Colonic mucosa (tissue), 4 donors: ENCODE measurements around the gene DNAJA4. TPM values are rescaled to one million over a fixed set of nuclear protein-coding genes. Genes with fewer than 3 reads are reported as not detected.

Experiments used
- DNase-seq: peaks from one replicate; pipeline ENCODE4 v3.0.0-alpha.2; 2020
- H3K27ac ChIP-seq: fragments of 200-600 bp; one replicate; pipeline ENCODE4 v1.8.0; 2021
- H3K27me3 ChIP-seq: fragments of 200-600 bp; one replicate; pipeline ENCODE4 v1.8.0; 2021
- H3K36me3 ChIP-seq: fragments of 200-600 bp; one replicate; pipeline ENCODE4 v1.8.0; 2021
- H3K4me1 ChIP-seq: fragments of 200-600 bp; one replicate; pipeline ENCODE4 v1.8.0; 2021; ENCODE audit warnings: mild to moderate bottlenecking
- H3K4me3 ChIP-seq: fragments of 200-600 bp; one replicate; pipeline ENCODE4 v1.8.0; 2021
- H3K9ac ChIP-seq, 2 donors: one replicate each; pipeline ENCODE4 v1.7.0; 2013; ENCODE audit warnings: control low read depth in 2 of 2, low read depth in 2 of 2, low read length in 2 of 2
- H3K9me3 ChIP-seq: fragments of 200-600 bp; one replicate; pipeline ENCODE4 v1.8.0; 2021
- CTCF ChIP-seq: fragments of 200-600 bp; IDR thresholded peaks from one replicate; pipeline ENCODE4 v1.8.0; 2022; ENCODE audit warnings: antibody characterized with exemption, mild to moderate bottlenecking
- intact Hi-C: fragments of 100-400 bp; cut with DNase I; formaldehyde crosslinking; loops from one replicate; pipeline ENCODE4 v1.14.1; 2022
- total RNA-seq, 2 donors: library from RNA; stranded (reverse); fragmentation: NEBNext Ultra II Directional in 1 of 2; extraction: Animal tissue kit (Norgen Biotek cat#: 25700) in 1 of 2; gene quantifications; one replicate each; pipeline ENCODE4 v1.2.1, GENCODE V29; 2021
- donor health status: healthy.
- donor health status: DM: no; HTN: no; CAD: no.
- donor health status: DM: no; HTN: no; CAD: no.

The DNAJA4 gene
- total RNA-seq, 2 donors from 2014 or later, result 42.6 to 54.5 TPM

GRCh38 chr15:78320183-78320582 is 55.8 kb downstream of the DNAJA4 start:
- DNase-seq, result no peak
- Histone ChIP-seq H3K36me3 (no peaks in the 10 kb centered on the region), H3K9me3 (no peaks in the 10 kb centered on the region), H3K4me1 (no peaks in the 10 kb centered on the region), H3K27me3 (no peaks in the 10 kb centered on the region), H3K27ac (no peak overlapping the region), H3K9ac (no peak overlapping the region), H3K4me3 (no peak overlapping the region)
- intact Hi-C loops, result no loop called here
- no peak for TF ChIP-seq CTCF

- H3K27ac ChIP-seq, result no peak overlapping the region
- DNase-seq, result no peak
- H3K9me3 ChIP-seq, result no peaks in the 10 kb centered on the region
- no peak overlapping the region for H3K9ac ChIP-seq
- intact Hi-C loops, result no loop called here
- no peak overlapping the region for H3K4me3 ChIP-seq
- no peaks in the 10 kb centered on the region for H3K36me3 ChIP-seq
- no peak for TF ChIP-seq CTCF
- no peaks in the 10 kb centered on the region for H3K27me3 ChIP-seq
- H3K4me1 ChIP-seq, result no peaks in the 10 kb centered on the region
Observed at GRCh38 chr15:78321041-78321570, 56.7 kb downstream of the DNAJA4 start.

GRCh38 chr15:78321786-78322185 is 57.4 kb downstream of the DNAJA4 start:
- no peak overlapping the region for H3K27ac ChIP-seq
- H3K9me3 ChIP-seq, result no peaks in the 10 kb centered on the region
- TF ChIP-seq CTCF, result no peak
- DNase-seq, result no peak
- H3K36me3 ChIP-seq, result no peaks in the 10 kb centered on the region
- no peaks in the 10 kb centered on the region for H3K4me1 ChIP-seq
- H3K4me3 ChIP-seq, result no peak overlapping the region
- no peak overlapping the region for H3K9ac ChIP-seq
- intact Hi-C loops, result no loop called here
- H3K27me3 ChIP-seq, result no peaks in the 10 kb centered on the region

GRCh38 chr15:78322243-78322642 is 57.9 kb downstream of the DNAJA4 start:
- TF ChIP-seq CTCF, result no peak
- DNase-seq, result no peak

GRCh38 chr15:78322724-78323521 is 58.6 kb downstream of the DNAJA4 start:
- Histone ChIP-seq H3K9ac (no peak overlapping the region), H3K4me3 (no peak overlapping the region), H3K27ac (no peak overlapping the region), H3K36me3 (no peaks in the 10 kb centered on the region), H3K27me3 (no peaks in the 10 kb centered on the region), H3K9me3 (no peaks in the 10 kb centered on the region), H3K4me1 (no peaks in the 10 kb centered on the region)
- no peak for TF ChIP-seq CTCF
- intact Hi-C loops, result no loop called here
- no peak for DNase-seq

More at GRCh38 chr15:78322243-78322642, 57.9 kb downstream of the DNAJA4 start:
- no peaks in the 10 kb centered on the region for H3K4me1 ChIP-seq
- H3K27me3 ChIP-seq, result no peaks in the 10 kb centered on the region
- H3K9ac ChIP-seq, result no peak overlapping the region
- no peak overlapping the region for H3K27ac ChIP-seq
- intact Hi-C loops, result no loop called here
- H3K36me3 ChIP-seq, result no peaks in the 10 kb centered on the region
- no peak overlapping the region for H3K4me3 ChIP-seq
- no peaks in the 10 kb centered on the region for H3K9me3 ChIP-seq
